Breast epithelium (tissue), 4 donors: ENCODE results near the gene CREM. TPM values are rescaled to one million over a fixed set of nuclear protein-coding genes. Genes with fewer than 3 reads are reported as not detected.

Experiments used
- DNase-seq, 2 donors: peaks; one replicate each; pipeline ENCODE4 v3.0.0-alpha.2; 2019; ENCODE audit warnings: low spot score in 2 of 2
- H3K27ac ChIP-seq, 2 donors: fragments of 200-600 bp; sonication (generic) in 1 of 2; one replicate each; pipeline ENCODE4 v1.5.1; 2016 to 2019; ENCODE audit warnings: mild to moderate bottlenecking in 1 of 2
- H3K27me3 ChIP-seq, 2 donors: fragments of 200-600 bp; sonication (generic) in 1 of 2; one replicate each; pipeline versions ENCODE4 v1.5.1 to v1.6.0; 2017 to 2019; ENCODE audit warnings: control low read depth in 1 of 2, mild to moderate bottlenecking in 1 of 2
- H3K36me3 ChIP-seq: fragments of 200-600 bp; one replicate; pipeline ENCODE4 v1.5.1; 2019
- H3K4me1 ChIP-seq, 2 donors: fragments of 200-600 bp; sonication (generic); one replicate each; pipeline ENCODE4 v1.5.1; 2016 to 2019; ENCODE audit warnings: control low read depth in 1 of 2
- H3K4me3 ChIP-seq, 3 donors: fragments of 200-600 bp; sonication (generic); 1 replicate in 2 of 3; 2 replicates in 1 of 3; pipeline ENCODE4 v1.5.1; 2016 to 2019; ENCODE audit warnings: mild to moderate bottlenecking in 3 of 3, moderate library complexity in 2 of 3
- H3K9me3 ChIP-seq, 2 donors: fragments of 200-600 bp; sonication (generic) in 1 of 2; one replicate each; pipeline ENCODE4 v1.5.1; 2016 to 2019; ENCODE audit warnings: control low read depth in 1 of 2
- CTCF ChIP-seq, 3 donors: fragments of 450-650 bp; IDR thresholded peaks; one replicate each; pipeline ENCODE4 v1.5.1; 2016 to 2017; ENCODE audit warnings: antibody characterized with exemption in 3 of 3, mild to moderate bottlenecking in 3 of 3, moderate library complexity in 3 of 3
- POLR2A ChIP-seq: fragments of 450-650 bp; IDR thresholded peaks from one replicate; pipeline ENCODE4 v1.6.1; 2016; ENCODE audit warnings: antibody characterized with exemption, mild to moderate bottlenecking, moderate library complexity
- POLR2AphosphoS5 ChIP-seq, 3 donors: sonication (generic); formaldehyde crosslinking; IDR thresholded peaks; one replicate each; pipeline ENCODE4 v1.6.1; 2017; ENCODE audit warnings: antibody characterized with exemption in 3 of 3
- intact Hi-C: fragments of 100-400 bp; cut with DNase I; formaldehyde crosslinking; loops from one replicate; pipeline ENCODE4 v1.15.1; 2023; ENCODE audit warnings: low total_unique reads
- total RNA-seq, 3 donors: library from RNA; depleted of rRNA; stranded (reverse); fragments of >200 nt; gene quantifications; one replicate each; pipeline ENCODE4 v1.1.0, GENCODE V29; 2016

Gene CREM
- total RNA-seq, 3 donors from 2014 or later = 30.6 to 55.4 (median 41.6) TPM

- Histone ChIP-seq H3K36me3 (no peaks in the 10 kb centered on the region), H3K9me3 (peaks cover 0 to 18% of the 10 kb centered on the region in 2 donors), H3K4me3 (no peak overlapping the region), H3K4me1 (no peaks in the 10 kb centered on the region), H3K27me3 (no peaks in the 10 kb centered on the region), H3K27ac (no peak overlapping the region)
- no peak for TF ChIP-seq CTCF (IDR thresholded peaks at IDR 0.05)
- no peak for TF ChIP-seq POLR2AphosphoS5 (IDR thresholded peaks at IDR 0.05)
- no peak for TF ChIP-seq POLR2A
- DNase-seq = no peak
- intact Hi-C loops = no loop called here
Observed at GRCh38 chr10:35257057-35257983, 130.7 kb downstream of the CREM start.

- no peak overlapping the region for H3K4me3 ChIP-seq
- H3K27me3 ChIP-seq = no peaks in the 10 kb centered on the region
- intact Hi-C loops = no loop called here
- DNase-seq = no peak
- H3K4me1 ChIP-seq = no peaks in the 10 kb centered on the region
- TF ChIP-seq CTCF (IDR thresholded peaks at IDR 0.05) (no peak), POLR2AphosphoS5 (IDR thresholded peaks at IDR 0.05) (no peak), POLR2A (no peak)
- peaks cover 0 to 18% of the 10 kb centered on the region in 2 donors for H3K9me3 ChIP-seq
- no peak overlapping the region for H3K27ac ChIP-seq
- H3K36me3 ChIP-seq = no peaks in the 10 kb centered on the region
Observed at GRCh38 chr10:35259769-35260397, 133.2 kb downstream of the CREM start.

GRCh38 chr10:35262436-35262835 is 135.8 kb downstream of the CREM start:
- no peaks in the 10 kb centered on the region for H3K27me3 ChIP-seq
- H3K4me1 ChIP-seq = no peaks in the 10 kb centered on the region
- intact Hi-C loops = no loop called here
- DNase-seq = no peak
- H3K36me3 ChIP-seq = no peaks in the 10 kb centered on the region
- H3K27ac ChIP-seq = no peak overlapping the region
- H3K4me3 ChIP-seq = no peak overlapping the region
- no peak for TF ChIP-seq POLR2A
- H3K9me3 ChIP-seq = peaks cover 0 to 12% of the 10 kb centered on the region in 2 donors

Other genes with a start within 250 kb of the CREM start
- gene CUL2, start 36.5 kb upstream of the CREM start, total RNA-seq = 10 to 100 TPM; 18.9 to 22.7 (median 20.3) TPM
- gene CCNY, start 209.7 kb downstream of the CREM start, total RNA-seq = 10 to 100 TPM; 28.7 to 41.0 (median 36.1) TPM